Panc1 (cell line): Measurements from ENCODE around the gene SUFU.

Experiments
- CTCF ChIP-seq: fragments of 450-650 bp; IDR thresholded peaks from 2 replicates; pipeline ENCODE4 v1.5.1; 2017; ENCODE audit warnings: mild to moderate bottlenecking
- POLR2AphosphoS5 ChIP-seq: IDR thresholded peaks from 2 replicates; pipeline ENCODE4 v1.6.1; 2012; ENCODE audit warnings: mild to moderate bottlenecking, low read depth, low read length, moderate library complexity
- SIN3A ChIP-seq: IDR thresholded peaks from 2 replicates; pipeline ENCODE4 v1.6.1; 2012; ENCODE audit warnings: low read depth, mild to moderate bottlenecking, low read length, moderate library complexity, borderline replicate concordance; ENCODE audit not compliant: insufficient read depth
- TCF7L2 ChIP-seq: IDR thresholded peaks from 2 replicates; pipeline ENCODE4 v1.6.1; 2011; ENCODE audit warnings: mild to moderate bottlenecking, low read depth, low read length, inconsistent platforms
- TF ChIP-seq, protein P1 (sequence below), 2 experiments: IDR thresholded peaks; 2 replicates each; pipeline ENCODE4 v1.6.1; 2011 to 2012; ENCODE audit warnings: low read depth in 2 of 2, control low read depth in 1 of 2, low read length in 1 of 2, mild to moderate bottlenecking in 1 of 2, moderate library complexity in 1 of 2; ENCODE audit not compliant: insufficient read depth in 1 of 2

DNA sequence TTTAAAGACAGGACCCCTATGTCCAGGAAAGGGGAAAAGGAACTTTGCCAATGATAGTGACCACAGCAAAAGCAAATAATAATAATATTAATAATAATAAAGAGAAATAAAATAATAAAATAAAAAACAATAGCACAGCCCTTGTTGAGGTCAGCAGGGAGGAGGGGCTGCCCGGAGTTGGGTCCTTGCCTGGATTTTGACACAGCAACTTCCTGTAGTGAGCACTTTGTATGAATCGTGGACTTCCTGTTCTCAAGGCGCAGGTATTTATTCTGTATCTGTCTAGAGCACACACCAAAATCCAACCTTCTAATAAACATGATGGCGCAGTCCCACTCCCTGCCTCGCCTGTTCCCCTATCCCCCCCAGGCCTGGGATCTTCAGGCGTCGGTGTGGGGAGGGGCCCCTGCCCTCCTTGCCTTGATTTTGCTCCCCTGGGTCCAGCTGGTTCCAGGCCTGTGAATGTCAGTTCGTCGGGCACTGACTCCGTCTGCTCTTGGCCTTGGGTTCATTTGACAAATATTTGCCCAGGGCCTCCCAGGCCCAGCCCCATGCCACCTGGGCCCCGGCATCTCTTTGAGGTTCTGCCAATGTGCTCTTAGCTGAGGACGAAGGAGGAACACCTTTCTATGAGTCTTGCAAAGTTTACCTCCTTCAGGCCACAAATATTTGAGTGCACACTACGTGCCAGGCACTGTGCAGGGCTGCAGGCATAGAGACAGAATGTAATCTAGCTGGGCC lies 154.4 kb downstream of the SUFU start:
- TF ChIP-seq POLR2AphosphoS5 (no peak), CTCF (no peak), TCF7L2 (no peak), SIN3A (no peak)
- TF ChIP-seq, protein P1, sequence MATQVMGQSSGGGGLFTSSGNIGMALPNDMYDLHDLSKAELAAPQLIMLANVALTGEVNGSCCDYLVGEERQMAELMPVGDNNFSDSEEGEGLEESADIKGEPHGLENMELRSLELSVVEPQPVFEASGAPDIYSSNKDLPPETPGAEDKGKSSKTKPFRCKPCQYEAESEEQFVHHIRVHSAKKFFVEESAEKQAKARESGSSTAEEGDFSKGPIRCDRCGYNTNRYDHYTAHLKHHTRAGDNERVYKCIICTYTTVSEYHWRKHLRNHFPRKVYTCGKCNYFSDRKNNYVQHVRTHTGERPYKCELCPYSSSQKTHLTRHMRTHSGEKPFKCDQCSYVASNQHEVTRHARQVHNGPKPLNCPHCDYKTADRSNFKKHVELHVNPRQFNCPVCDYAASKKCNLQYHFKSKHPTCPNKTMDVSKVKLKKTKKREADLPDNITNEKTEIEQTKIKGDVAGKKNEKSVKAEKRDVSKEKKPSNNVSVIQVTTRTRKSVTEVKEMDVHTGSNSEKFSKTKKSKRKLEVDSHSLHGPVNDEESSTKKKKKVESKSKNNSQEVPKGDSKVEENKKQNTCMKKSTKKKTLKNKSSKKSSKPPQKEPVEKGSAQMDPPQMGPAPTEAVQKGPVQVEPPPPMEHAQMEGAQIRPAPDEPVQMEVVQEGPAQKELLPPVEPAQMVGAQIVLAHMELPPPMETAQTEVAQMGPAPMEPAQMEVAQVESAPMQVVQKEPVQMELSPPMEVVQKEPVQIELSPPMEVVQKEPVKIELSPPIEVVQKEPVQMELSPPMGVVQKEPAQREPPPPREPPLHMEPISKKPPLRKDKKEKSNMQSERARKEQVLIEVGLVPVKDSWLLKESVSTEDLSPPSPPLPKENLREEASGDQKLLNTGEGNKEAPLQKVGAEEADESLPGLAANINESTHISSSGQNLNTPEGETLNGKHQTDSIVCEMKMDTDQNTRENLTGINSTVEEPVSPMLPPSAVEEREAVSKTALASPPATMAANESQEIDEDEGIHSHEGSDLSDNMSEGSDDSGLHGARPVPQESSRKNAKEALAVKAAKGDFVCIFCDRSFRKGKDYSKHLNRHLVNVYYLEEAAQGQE (IDR thresholded peaks at IDR 0.05; ENCODE audit: insufficient read depth in 1 of 2, low read depth in 2 of 2, low read length in 1 of 2), result no peak
